ENCODE data around the gene XPA. TPM values are rescaled to one million over a fixed set of nuclear protein-coding genes. Genes with fewer than 3 reads are reported as not detected.

XPA gene
- total RNA-seq, 6 donors from 2014 or later: 10.4 to 26.8 (median 11.5) TPM

GRCh38 chr9:97714435-97714834, 17.3 kb upstream of the XPA start:
- no peak for TF ChIP-seq EP300 (IDR thresholded peaks at IDR 0.05)
- TF ChIP-seq, protein P1, sequence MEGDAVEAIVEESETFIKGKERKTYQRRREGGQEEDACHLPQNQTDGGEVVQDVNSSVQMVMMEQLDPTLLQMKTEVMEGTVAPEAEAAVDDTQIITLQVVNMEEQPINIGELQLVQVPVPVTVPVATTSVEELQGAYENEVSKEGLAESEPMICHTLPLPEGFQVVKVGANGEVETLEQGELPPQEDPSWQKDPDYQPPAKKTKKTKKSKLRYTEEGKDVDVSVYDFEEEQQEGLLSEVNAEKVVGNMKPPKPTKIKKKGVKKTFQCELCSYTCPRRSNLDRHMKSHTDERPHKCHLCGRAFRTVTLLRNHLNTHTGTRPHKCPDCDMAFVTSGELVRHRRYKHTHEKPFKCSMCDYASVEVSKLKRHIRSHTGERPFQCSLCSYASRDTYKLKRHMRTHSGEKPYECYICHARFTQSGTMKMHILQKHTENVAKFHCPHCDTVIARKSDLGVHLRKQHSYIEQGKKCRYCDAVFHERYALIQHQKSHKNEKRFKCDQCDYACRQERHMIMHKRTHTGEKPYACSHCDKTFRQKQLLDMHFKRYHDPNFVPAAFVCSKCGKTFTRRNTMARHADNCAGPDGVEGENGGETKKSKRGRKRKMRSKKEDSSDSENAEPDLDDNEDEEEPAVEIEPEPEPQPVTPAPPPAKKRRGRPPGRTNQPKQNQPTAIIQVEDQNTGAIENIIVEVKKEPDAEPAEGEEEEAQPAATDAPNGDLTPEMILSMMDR (IDR thresholded peaks at IDR 0.05): no peak
- TF ChIP-seq POLR2AphosphoS5 (IDR thresholded peaks at IDR 0.05): no peak
- no peak for TF ChIP-seq POLR2A (IDR thresholded peaks at IDR 0.05)
- 31 to 51% methylated on average over 3 of the region's 3 CpGs for WGBS, 2 donors
- H3K27ac ChIP-seq: no peak overlapping the region
- H3K4me1 ChIP-seq: peaks cover 0 to 4% (median 1%) of the 10 kb centered on the region in 4 donors
- DNase-seq (no peak), ATAC-seq (ENCODE audit: low FRiP score in 2 of 2) (peak in 1 of 2 donors; percentile 24)
- H3K4me3 ChIP-seq: no peak overlapping the region
- no peaks in the 10 kb centered on the region for H3K27me3 ChIP-seq
- H3K36me3 ChIP-seq: no peaks in the 10 kb centered on the region
- H3K9me3 ChIP-seq: no peaks in the 10 kb centered on the region

GRCh38 chr9:97711223-97711626, 14.1 kb upstream of the XPA start:
- H3K4me3 ChIP-seq: no peak overlapping the region
- 20 to 25% methylated on average over 6 to 12 of the region's 12 CpGs for WGBS, 2 donors

DNA sequence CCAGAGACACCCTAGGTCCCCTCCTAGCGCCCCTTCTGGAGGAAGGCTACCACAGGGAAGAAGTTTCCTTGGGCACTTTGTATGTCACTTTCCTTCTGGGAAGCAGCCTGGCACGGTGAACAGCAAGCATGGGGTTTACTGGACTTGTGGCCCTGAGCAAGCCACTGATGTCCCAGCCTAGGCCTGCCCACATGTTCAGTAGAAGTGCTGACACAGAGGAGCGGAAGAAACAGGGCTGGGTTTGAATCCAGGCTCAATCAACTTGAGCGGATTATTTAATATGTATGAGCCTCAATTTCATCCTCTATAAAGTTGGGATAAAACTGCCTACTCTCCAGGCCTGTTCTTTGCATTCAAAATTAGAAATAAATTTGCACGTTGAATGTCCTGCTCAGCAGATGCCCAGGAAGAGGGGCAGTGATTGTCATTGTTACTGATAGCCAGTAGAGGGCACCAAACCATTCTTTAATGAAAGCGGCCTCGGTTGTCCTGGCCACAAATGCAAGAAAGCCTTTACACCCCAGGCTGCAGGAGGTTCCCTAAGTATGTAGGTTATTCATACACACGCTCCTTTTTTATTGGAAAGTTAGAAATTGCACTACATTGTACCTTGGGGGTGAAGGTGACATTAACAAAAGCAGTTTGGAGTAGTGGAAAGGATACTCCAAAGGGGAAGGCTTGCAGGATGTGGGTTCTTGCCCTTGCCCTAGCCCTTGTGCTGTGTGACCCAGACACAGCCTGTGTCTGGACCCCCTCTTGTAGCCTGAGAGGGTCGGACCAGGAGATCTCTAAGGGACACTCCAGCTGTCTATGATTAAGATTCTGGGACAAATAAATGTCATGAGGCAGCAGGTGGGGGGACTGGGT, 13.4 kb upstream of the XPA start:
- DNase-seq (peak in 1 of 2 donors; percentile 54), ATAC-seq (ENCODE audit: low FRiP score in 2 of 2) (peak; percentile 83 to 93)
- Histone ChIP-seq H3K4me3 (no peak overlapping the region), H3K36me3 (no peaks in the 10 kb centered on the region), H3K27ac (no peak overlapping the region), H3K4me1 (peaks cover 0 to 4% (median 1%) of the 10 kb centered on the region in 4 donors), H3K27me3 (no peaks in the 10 kb centered on the region), H3K9me3 (no peaks in the 10 kb centered on the region)
- WGBS, 2 donors: 23 to 27% methylated on average over 9 of the region's 9 CpGs
- TF ChIP-seq POLR2AphosphoS5 (IDR thresholded peaks at IDR 0.05) (no peak), EP300 (IDR thresholded peaks at IDR 0.05) (no peak), POLR2A (IDR thresholded peaks at IDR 0.05) (no peak)
- TF ChIP-seq, protein P1 (IDR thresholded peaks at IDR 0.05): peak; percentile 64 to 86 (median 80)

More at GRCh38 chr9:97711223-97711626, 14.1 kb upstream of the XPA start:
- Histone ChIP-seq H3K9me3 (no peaks in the 10 kb centered on the region), H3K27ac (no peak overlapping the region), H3K36me3 (no peaks in the 10 kb centered on the region), H3K27me3 (no peaks in the 10 kb centered on the region), H3K4me1 (peaks cover 0 to 4% (median 1%) of the 10 kb centered on the region in 4 donors)
- TF ChIP-seq POLR2AphosphoS5 (IDR thresholded peaks at IDR 0.05) (no peak), POLR2A (IDR thresholded peaks at IDR 0.05) (no peak), EP300 (IDR thresholded peaks at IDR 0.05) (no peak)
- TF ChIP-seq, protein P1 (IDR thresholded peaks at IDR 0.05): no peak
- no peak for DNase-seq
- no peak for ATAC-seq (ENCODE audit: low FRiP score in 2 of 2)

DNA sequence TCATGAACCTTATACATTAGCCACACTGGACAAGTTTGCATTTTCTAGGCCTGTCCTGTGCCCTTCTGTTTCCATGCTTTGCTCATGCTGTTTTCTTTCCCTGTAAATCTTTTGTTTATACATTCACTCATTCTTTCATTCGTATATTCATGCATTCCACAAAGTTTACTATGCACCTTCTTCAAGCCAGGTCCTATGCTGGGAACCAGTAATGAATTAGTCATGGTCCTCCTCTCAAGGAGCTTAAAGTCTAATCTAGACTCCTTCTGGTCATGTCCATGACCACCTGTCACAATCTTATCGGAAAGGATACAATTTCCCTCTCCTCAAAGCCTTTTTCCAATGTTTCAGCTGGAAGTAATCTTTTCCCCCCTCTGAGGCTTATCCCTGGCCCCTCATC, 9.1 kb upstream of the XPA start:
- WGBS, 2 donors: 77 to 85% methylated on average over 2 of the region's 2 CpGs
- no peak for TF ChIP-seq POLR2A (IDR thresholded peaks at IDR 0.05)
- no peak for TF ChIP-seq EP300 (IDR thresholded peaks at IDR 0.05)
- TF ChIP-seq, protein P1 (IDR thresholded peaks at IDR 0.05): no peak

More for the DNA sequence above, 9.1 kb upstream of the XPA start:
- peaks cover 0 to 4% (median 1%) of the 10 kb centered on the region in 4 donors for H3K4me1 ChIP-seq
- no peaks in the 10 kb centered on the region for H3K36me3 ChIP-seq
- ATAC-seq (ENCODE audit: low FRiP score in 2 of 2) (no peak), DNase-seq (no peak)
- H3K27me3 ChIP-seq: no peaks in the 10 kb centered on the region
- H3K4me3 ChIP-seq: no peak overlapping the region
- H3K9me3 ChIP-seq: no peaks in the 10 kb centered on the region
- no peak overlapping the region for H3K27ac ChIP-seq
